Astrocyte of the cerebellum (primary cell): ENCODE results near the gene PLIN1.
"Not testable (repeated sequence)": the region's sequence is repeated elsewhere in the genome, so short reads cannot be mapped to it uniquely, and the experiment has no call there.

Source experiments
- DNase-seq: peaks from one replicate; pipeline ENCODE4 v3.0.0-alpha.2; 2011; ENCODE audit warnings: low read depth
- H3K4me3 ChIP-seq: 2 replicates; pipeline ENCODE4 v1.5.1; 2011; ENCODE audit warnings: mild to moderate bottlenecking, low read depth, low read length, moderate library complexity
- CTCF ChIP-seq: IDR thresholded peaks from 2 replicates; pipeline ENCODE4 v1.5.1; 2012; ENCODE audit warnings: low read length, low read depth, moderate library complexity, mild to moderate bottlenecking; ENCODE audit errors: missing control alignments
- in situ Hi-C: cut with HindIII; loops from 2 replicates; pipeline ENCODE4 v1.10.0; 2017; ENCODE audit warnings: low sequenced_read_pairs

Gene PLIN1

GRCh38 chr15:89707577-89707976 lies 28.4 kb upstream of the PLIN1 start:
- H3K4me3 ChIP-seq = no peak overlapping the region
- in situ Hi-C loops = no loop called here
- DNase-seq = no peak
- no peak for TF ChIP-seq CTCF

- H3K4me3 ChIP-seq = no peak overlapping the region
- DNase-seq = no peak
- in situ Hi-C loops = no loop called here
- TF ChIP-seq CTCF = no peak
Measured at GRCh38 chr15:89704411-89704810, 25.2 kb upstream of the PLIN1 start.

DNA sequence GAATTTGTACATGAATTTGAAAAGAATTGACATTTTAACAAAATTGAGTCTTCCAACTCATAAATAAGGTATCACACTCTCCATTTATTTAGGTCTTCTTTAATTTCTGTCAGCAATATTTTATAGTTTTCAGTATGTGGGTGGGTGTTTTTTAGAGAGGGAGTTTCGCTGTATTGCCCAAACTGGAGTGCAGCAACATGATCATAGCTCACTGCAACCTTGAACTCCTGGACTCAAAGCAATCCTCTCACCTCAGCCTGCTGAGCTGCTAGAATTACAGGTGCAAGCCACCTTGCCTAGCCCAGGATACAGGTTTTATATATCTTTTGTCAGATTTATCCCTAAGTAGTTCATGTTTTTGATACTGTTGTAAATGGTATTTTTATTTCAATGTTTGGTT lies 16.0 kb upstream of the PLIN1 start:
- no peak overlapping the region for H3K4me3 ChIP-seq
- no peak for TF ChIP-seq CTCF
- DNase-seq = no peak
- in situ Hi-C loops = no loop called here

GRCh38 chr15:89693696-89694095 lies 14.5 kb upstream of the PLIN1 start:
- in situ Hi-C loops = no loop called here
- no peak for TF ChIP-seq CTCF
- no peak overlapping the region for H3K4me3 ChIP-seq
- DNase-seq = no peak

DNA sequence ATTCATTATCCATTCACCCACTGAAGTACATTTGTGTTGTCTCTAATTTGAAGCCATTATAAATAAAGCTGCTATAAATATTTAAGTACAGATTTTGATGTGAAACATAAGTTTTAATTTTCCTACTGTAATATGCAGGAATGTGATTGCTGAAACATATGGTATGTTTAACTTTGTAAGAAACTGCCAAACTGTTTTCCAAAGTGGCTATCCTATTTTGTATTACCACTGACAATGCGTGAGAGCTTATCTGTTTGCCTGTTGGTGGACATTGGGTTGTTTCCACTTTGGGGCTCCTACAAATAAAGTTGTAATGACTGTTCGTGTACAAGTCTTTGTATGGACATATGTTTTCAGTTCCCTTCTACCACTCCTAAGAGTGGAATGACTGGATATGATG lies 13.9 kb upstream of the PLIN1 start:
- no peak overlapping the region for H3K4me3 ChIP-seq
- DNase-seq = no peak
- in situ Hi-C loops = no loop called here
- no peak for TF ChIP-seq CTCF

DNA sequence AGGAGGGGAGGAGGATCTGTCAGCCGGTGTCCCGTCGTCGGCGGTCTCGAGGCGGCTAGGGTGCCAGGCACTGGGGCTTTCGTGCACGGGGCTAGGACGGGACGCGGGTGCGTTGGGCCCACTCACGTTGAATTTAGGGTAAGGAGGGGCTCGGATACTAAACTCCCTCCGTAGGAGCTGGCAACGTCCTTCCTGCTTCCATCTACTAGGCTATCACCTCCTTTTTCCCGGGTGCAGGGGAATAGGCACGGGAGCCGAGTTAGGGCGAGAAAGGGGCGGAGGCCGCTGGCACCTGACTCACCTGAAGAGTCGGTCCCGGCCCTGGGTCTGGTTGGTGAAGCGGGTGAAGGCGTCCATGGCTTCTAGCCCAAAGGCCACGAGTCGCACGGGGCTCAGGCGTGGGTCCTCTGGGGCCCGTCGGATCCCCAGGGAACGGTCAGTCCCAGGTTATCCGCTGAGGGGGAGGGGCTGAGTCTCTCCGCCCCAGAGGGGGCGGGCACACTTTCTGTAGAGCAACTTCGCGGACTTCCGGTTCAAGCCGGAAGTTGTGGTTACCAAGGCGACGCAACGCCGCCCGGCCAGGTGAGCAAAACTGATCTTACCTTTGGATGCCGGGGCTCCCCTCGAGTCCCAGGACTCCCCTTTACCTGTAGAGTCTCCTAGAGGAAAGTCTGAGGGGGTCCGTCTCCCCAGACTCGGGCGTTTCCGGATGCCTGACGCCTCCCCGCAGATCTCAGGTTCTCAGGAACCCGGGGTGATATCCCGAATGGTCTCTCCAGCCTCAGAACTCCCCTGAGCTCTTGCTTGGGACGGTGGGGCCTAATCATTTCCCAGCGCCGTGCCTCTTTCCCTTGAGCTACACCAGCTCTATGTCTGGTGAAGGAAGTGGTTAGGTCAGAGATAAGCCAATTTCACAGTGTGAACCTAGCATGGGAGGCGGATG lies 11.4 kb upstream of the PLIN1 start, which contains the start of the genes PEX11A and WDR93:
TSS of gene PEX11A (minus strand) at position 479 of the 943 bp plus-strand sequence. CDS start at position 357, 122 bp downstream.
TSS of gene WDR93 (plus strand) at position 536 of the 943 bp plus-strand sequence. CDS start 10,936 bp downstream, outside the sequence.
- peak; percentile 11 for DNase-seq
- in situ Hi-C loops = no loop called here
- H3K4me3 ChIP-seq = peak within 1 kb of the TSS; percentile 69
- no peak for TF ChIP-seq CTCF

- peak overlapping the region; percentile 69 for H3K4me3 ChIP-seq
- in situ Hi-C loops, DNase-seq: not testable (repeated sequence)
Measured at GRCh38 chr15:89689930-89690275, 10.7 kb upstream of the PLIN1 start.
